ENCODE measurements around the gene ZNF202. TPM values are rescaled to one million over a fixed set of nuclear protein-coding genes. Genes with fewer than 3 reads are reported as not detected.

The ZNF202 gene
- total RNA-seq, 4 donors from 2014 or later = 4.1 to 12.6 (median 7.9) TPM

DNA sequence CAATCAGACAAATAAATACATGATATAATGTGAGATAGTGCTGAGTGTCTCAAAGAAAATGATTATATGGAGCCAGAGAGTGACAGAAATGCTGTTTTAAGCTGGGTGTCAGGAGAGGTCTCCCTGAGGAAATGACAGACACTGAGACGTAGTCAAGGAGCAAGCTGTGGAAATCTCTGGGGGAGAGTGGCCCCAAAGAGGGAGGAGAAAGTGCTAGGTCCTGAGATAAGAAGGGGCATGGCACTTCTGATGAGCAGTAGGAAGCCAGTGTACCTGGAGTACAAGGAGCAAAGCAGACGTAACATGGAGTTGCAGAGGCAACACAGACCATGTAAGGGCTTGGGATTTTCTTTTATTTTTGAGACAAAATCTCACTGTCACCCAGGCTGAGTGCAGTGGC, 38.8 kb downstream of the ZNF202 start:
- no peak for DNase-seq (ENCODE audit: low spot score)
- TF ChIP-seq, protein P1, sequence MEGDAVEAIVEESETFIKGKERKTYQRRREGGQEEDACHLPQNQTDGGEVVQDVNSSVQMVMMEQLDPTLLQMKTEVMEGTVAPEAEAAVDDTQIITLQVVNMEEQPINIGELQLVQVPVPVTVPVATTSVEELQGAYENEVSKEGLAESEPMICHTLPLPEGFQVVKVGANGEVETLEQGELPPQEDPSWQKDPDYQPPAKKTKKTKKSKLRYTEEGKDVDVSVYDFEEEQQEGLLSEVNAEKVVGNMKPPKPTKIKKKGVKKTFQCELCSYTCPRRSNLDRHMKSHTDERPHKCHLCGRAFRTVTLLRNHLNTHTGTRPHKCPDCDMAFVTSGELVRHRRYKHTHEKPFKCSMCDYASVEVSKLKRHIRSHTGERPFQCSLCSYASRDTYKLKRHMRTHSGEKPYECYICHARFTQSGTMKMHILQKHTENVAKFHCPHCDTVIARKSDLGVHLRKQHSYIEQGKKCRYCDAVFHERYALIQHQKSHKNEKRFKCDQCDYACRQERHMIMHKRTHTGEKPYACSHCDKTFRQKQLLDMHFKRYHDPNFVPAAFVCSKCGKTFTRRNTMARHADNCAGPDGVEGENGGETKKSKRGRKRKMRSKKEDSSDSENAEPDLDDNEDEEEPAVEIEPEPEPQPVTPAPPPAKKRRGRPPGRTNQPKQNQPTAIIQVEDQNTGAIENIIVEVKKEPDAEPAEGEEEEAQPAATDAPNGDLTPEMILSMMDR (IDR thresholded peaks at IDR 0.05) = no peak

DNA sequence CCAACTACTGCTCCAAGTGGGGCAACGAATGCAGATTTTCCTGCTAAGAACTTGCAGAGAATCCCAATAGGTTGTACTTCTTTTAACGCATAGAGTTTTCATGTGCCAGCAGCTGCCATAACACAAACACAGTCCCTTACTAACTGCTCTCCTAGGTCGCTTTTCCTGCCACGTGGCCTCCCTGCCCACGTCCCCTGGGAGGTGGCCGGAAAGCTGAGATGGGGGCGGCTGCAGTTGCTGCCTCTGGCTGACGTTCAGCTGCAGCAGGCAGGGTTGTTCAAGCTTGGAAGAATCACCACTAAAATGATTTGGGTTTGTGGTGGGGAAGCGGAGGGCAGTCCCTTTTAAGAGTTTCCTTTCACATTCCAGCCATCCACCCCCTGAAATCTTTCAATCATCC, 39.3 kb downstream of the ZNF202 start:
- no peak for DNase-seq (ENCODE audit: low spot score)
- TF ChIP-seq, protein P1 (IDR thresholded peaks at IDR 0.05) = no peak
- no peak for ATAC-seq (ENCODE audit: low FRiP score)

More for the DNA sequence above, 38.8 kb downstream of the ZNF202 start:
- ATAC-seq (ENCODE audit: low FRiP score) = no peak

- ATAC-seq (ENCODE audit: low FRiP score) (no peak), DNase-seq (ENCODE audit: low spot score) (no peak)
- TF ChIP-seq, protein P1 (IDR thresholded peaks at IDR 0.05) = no peak
Observed at GRCh38 chr11:123700772-123701171, 40.7 kb downstream of the ZNF202 start.

DNA sequence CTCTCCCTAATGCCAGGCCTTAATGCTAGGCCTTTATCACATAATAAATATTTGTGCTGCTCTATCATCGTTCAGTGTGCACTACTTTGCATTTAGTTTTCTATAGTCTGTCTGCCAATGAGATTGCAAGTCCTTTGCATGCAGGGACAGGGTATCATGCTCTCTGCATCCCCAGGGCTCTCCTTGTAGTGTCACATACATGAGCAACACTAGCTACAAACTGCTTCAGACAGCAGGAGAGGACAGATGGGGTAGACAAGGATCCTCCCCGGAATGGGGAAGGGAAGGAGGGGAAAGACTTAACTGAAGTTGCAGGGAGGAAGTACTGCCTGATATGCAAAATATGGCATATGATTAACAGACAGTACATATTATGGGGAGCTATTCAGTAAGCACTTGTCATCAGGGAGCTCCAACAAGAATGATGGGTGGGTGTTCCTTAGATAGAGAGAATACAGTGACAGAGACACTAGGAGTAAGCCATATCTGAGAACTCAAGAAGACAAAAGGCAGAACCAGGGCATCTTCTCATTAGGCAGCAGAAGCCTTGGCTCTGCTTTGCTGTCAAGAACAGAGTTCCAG, 42.8 kb downstream of the ZNF202 start:
- TF ChIP-seq, protein P1 (IDR thresholded peaks at IDR 0.05) = no peak
- DNase-seq (ENCODE audit: low spot score) (no peak), ATAC-seq (ENCODE audit: low FRiP score) (no peak)

- DNase-seq (ENCODE audit: low spot score) = no peak
- TF ChIP-seq, protein P1 (IDR thresholded peaks at IDR 0.05) = no peak
- no peak for ATAC-seq (ENCODE audit: low FRiP score)
Observed at GRCh38 chr11:123696183-123696582, 45.3 kb downstream of the ZNF202 start.

DNA sequence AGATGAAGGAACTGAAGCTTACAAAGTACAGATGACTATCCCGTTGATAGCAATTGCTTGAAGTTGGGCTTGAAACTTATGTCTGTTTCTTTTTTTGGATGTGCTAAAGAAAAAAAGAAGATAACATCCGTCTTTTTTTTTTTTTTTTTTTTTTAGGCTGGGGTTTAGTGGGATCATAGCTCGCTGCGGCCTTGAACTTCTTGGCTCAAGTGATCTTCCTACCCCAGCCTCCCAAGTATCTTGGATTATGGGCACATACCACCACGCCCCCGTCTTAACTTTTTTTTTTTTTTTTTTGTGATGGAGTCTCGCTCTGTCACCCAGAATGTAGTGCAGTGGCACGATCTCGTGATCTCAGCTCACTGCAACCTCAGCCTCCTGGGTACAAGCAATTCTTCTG, 46.2 kb downstream of the ZNF202 start:
- TF ChIP-seq, protein P1 (IDR thresholded peaks at IDR 0.05) = no peak
- no peak for ATAC-seq (ENCODE audit: low FRiP score)
- DNase-seq (ENCODE audit: low spot score) = no peak

GRCh38 chr11:123694551-123694950, 46.9 kb downstream of the ZNF202 start:
- ATAC-seq (ENCODE audit: low FRiP score) = no peak
- no peak for DNase-seq (ENCODE audit: low spot score)
- TF ChIP-seq, protein P1 (IDR thresholded peaks at IDR 0.05) = no peak

All from omental fat pad (tissue), 4 donors.